Mucosa of descending colon (tissue), 3 donors: ENCODE measurements around the gene ZNF821. TPM values are rescaled to one million over a fixed set of nuclear protein-coding genes. Genes with fewer than 3 reads are reported as not detected.
A peak's percentile ranks its signal among the peaks of the same experiment; 100 is the strongest.

Source experiments
- ATAC-seq: fragments of 200-7000 bp; cut with Tn5 transposase; one replicate; pipeline ENCODE4 v1.9.1; 2020; ENCODE audit warnings: mild to moderate bottlenecking, moderate library complexity
- DNase-seq, 3 donors: peaks; one replicate each; pipeline ENCODE4 v3.0.0-alpha.2; 2020
- H3K36me3 ChIP-seq: fragments of 200-600 bp; one replicate; pipeline ENCODE4 v1.8.0; 2021; ENCODE audit warnings: low read depth, mild to moderate bottlenecking
- H3K4me1 ChIP-seq: fragments of 200-600 bp; one replicate; pipeline ENCODE4 v1.8.0; 2021; ENCODE audit warnings: low read depth, mild to moderate bottlenecking
- H3K4me3 ChIP-seq: fragments of 200-600 bp; one replicate; pipeline ENCODE4 v1.8.0; 2021; ENCODE audit warnings: mild to moderate bottlenecking
- H3K9me3 ChIP-seq: fragments of 200-600 bp; one replicate; pipeline ENCODE4 v1.8.0; 2021; ENCODE audit warnings: mild to moderate bottlenecking
- intact Hi-C, 2 donors: fragments of 100-400 bp; cut with DNase I in 1 of 2; cut with micrococcal nuclease in 1 of 2; formaldehyde crosslinking; loops; one replicate each; pipeline versions ENCODE4 v1.11.0 to v1.11.1; 2022; cut with DNase I, micrococcal nuclease
- total RNA-seq, 3 donors: library from RNA; stranded (reverse); fragmentation: NEBNext Ultra II Directional in 2 of 3; extraction: Animal tissue kit (Norgen Biotek cat#: 25700) in 2 of 3; gene quantifications; one replicate each; pipeline versions ENCODE4 v1.2.1 to v1.2.4, GENCODE V29; 2021 to 2023
- TF ChIP-seq, protein P1 (sequence below): fragments of 200-600 bp; IDR thresholded peaks from one replicate; pipeline ENCODE4 v1.8.0; 2022; ENCODE audit warnings: antibody characterized with exemption, mild to moderate bottlenecking
- donor health status: DM: no; HTN: no; CAD: no; lungs with moderate emphysema.
- donor health status: DM: no; HTN: no; CAD: no.
- donor health status: DM: no; HTN: yes; CAD: no.

Gene ZNF821
- total RNA-seq, 3 donors from 2014 or later, result 10.2 to 13.7 (median 12.7) TPM

DNA sequence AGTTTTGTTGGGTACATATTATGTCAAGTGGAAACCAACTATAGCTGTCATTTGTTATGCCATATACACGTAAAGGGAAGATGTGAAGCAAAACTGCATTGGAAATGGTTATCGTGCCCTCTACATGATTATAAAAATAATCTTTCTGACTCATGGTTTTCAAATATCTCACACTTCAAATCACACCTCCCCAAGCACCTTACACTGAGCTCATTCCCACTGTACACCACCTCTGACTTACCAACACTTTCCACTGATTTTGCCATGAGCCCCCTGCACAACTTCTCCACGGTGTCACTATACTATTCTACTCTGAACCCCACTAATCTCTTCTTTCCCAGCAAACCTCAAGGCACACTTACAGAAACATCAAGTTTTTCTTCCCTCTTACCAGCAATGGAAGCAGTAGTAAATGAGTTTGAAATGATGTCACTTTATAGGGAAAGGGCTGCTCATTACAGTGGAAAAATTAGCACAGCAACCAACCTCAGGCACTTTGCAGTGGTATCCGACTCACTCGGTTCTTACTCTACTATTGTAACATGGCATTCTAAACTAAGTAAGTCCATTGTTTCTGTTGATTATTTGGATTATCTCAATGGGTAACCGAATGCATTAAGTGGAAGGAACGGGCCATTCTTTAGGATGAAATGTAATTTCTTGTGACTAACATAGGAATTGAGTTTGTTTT is 18.7 kb downstream of the ZNF821 start:
- DNase-seq (no peak), ATAC-seq (no peak)
- Histone ChIP-seq H3K4me3 (no peak overlapping the region), H3K36me3 (no peaks in the 10 kb centered on the region), H3K4me1 (no peaks in the 10 kb centered on the region), H3K9me3 (no peaks in the 10 kb centered on the region)
- intact Hi-C loops, result no loop called here
- TF ChIP-seq, protein P1, sequence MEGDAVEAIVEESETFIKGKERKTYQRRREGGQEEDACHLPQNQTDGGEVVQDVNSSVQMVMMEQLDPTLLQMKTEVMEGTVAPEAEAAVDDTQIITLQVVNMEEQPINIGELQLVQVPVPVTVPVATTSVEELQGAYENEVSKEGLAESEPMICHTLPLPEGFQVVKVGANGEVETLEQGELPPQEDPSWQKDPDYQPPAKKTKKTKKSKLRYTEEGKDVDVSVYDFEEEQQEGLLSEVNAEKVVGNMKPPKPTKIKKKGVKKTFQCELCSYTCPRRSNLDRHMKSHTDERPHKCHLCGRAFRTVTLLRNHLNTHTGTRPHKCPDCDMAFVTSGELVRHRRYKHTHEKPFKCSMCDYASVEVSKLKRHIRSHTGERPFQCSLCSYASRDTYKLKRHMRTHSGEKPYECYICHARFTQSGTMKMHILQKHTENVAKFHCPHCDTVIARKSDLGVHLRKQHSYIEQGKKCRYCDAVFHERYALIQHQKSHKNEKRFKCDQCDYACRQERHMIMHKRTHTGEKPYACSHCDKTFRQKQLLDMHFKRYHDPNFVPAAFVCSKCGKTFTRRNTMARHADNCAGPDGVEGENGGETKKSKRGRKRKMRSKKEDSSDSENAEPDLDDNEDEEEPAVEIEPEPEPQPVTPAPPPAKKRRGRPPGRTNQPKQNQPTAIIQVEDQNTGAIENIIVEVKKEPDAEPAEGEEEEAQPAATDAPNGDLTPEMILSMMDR, result no peak

DNA sequence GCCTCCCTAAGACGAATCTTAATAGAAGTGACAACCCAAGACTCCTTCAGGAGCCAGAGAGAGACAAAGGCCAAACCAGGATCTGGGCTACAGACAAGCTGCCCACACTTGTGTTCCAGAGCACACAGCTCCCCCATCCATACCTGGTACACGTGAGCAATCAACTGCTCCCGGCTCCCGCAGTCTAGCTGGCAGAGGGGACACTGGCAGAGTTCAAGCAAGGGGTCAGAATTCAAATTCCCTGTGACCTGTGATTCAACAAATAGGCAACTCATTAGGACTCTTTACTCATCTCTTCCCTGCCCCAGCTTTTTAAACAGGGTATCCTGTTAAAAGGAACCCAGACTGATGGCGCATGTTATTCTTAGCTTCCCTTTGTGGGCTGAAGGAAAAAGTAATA is 20.0 kb downstream of the ZNF821 start:
- Histone ChIP-seq H3K4me3 (no peak overlapping the region), H3K9me3 (no peaks in the 10 kb centered on the region), H3K4me1 (no peaks in the 10 kb centered on the region), H3K36me3 (no peaks in the 10 kb centered on the region)
- ATAC-seq, result no peak
- intact Hi-C loops, result no loop called here
- TF ChIP-seq, protein P1, result no peak
- DNase-seq, result no peak

DNA sequence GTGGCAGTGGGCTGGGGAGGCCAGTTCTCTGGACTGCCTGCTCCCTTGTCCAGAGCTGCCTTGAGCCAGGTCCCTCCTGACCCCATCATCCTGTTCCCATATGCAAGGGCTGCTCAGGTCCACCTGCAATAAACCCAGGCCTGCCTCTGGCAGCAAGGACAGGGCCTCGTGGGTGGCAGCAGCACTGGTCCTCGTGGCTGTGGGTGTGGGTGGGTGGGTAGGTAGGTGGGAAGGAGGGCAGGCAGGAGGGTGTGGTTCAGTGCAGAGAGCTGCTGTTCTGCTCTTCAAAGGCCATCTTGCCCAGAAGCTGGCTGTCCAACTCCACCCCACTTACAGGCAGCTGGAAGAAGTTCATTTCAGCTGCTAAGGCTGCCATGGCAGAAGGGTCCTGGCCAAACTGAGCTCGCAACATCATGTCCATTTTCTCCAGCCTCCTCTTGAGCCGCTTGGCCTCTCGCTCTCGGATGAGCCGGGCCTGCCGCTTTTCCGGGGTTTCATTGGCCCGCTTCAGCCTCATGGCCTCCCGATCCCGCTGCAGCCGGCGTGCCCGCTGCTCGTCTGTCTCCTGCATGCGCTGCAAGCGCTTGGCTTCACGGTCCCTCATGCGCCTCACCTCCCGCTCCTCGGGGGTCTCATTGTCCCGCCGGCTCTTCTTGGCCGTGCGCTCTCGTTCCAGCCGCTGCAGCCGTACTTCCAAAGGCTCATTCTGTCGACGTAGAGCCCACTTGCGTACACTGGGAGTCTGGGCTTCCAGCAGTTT is 24.0 kb downstream of the ZNF821 start:
- intact Hi-C loops, result no loop called here
- Histone ChIP-seq H3K9me3 (no peaks in the 10 kb centered on the region), H3K4me1 (no peaks in the 10 kb centered on the region), H3K36me3 (no peaks in the 10 kb centered on the region), H3K4me3 (no peak overlapping the region)
- ATAC-seq (no peak), DNase-seq (no peak)
- TF ChIP-seq, protein P1, result no peak

DNA sequence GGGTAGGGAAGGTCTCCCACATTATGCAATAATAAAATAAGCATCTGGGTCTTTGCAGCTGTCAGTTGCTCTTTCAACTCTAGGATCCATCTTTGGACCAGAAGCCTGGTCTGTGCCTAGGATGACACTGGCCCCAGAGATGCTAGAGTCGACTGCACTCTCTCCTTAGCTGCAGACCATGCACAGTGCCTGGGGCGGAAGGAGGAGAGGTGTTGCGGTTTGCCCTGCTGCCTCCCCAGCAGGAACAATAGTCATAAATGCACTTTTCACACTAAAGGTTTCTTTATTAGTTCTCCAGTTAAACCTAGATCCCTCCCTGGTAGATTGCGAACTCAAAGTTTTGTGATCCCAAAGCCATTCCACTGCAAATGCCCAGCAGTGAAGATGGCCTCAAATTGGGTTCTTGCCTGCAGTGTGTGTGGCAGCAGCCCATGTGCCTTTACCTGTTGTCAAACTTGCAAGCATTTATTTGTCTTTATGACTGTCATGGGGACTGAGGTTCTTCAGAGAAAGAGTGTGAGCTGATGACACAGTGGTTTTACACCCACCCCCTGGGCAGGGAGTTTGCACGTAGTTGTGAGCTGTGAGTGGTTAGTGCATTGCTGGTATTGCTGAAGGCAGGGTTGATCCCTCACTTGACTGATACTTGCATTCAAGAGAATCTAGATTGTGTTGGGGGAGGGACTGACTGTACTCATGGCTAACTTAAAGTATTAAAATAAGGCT is 27.9 kb downstream of the ZNF821 start:
- DNase-seq, result no peak
- Histone ChIP-seq H3K4me1 (no peaks in the 10 kb centered on the region), H3K4me3 (no peak overlapping the region), H3K9me3 (no peaks in the 10 kb centered on the region), H3K36me3 (no peaks in the 10 kb centered on the region)
- TF ChIP-seq, protein P1, result no peak
- peak; percentile 30 for ATAC-seq
- intact Hi-C loops, result no loop called here

DNA sequence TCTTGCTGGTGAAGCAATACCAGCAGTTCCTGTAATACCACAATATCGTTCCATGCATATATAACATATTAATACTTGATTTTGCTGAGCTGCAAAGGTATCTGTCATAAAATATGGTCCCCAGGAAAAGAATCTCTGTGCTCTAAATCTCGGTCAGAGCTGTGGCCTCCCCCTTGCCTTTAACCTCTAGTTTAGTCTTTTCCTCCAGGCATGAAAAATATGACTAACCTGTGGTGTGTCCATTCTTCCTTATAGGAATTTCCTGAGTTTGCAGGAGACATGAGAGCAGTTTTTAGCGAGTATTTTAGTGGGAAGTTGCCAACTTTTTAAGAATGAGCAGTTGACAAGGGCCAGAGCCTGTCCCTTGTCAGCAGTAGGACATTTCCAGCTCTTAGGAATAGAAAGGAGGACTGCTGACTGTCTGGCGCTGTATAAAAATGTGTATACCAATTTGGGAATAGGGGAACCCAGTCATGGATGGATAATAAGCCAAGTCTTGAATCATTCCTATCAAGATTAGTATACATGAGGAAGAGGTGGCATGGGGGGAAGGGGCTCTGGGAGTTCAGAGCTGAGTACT is 29.5 kb downstream of the ZNF821 start:
- Histone ChIP-seq H3K4me1 (no peaks in the 10 kb centered on the region), H3K36me3 (no peaks in the 10 kb centered on the region), H3K9me3 (no peaks in the 10 kb centered on the region), H3K4me3 (no peak overlapping the region)
- ATAC-seq, result no peak
- TF ChIP-seq, protein P1, result no peak
- no peak for DNase-seq
- intact Hi-C loops, result no loop called here
